K562 (cell line): ENCODE measurements around the gene EIF4G1. TPM values are rescaled to one million over a fixed set of nuclear protein-coding genes. Genes with fewer than 3 reads are reported as not detected.

Experiments used
- ARID2 ChIP-seq: fragments of 450-650 bp; IDR thresholded peaks from 2 replicates; pipeline ENCODE4 v1.6.1; 2017; ENCODE audit warnings: antibody characterized with exemption, mild to moderate bottlenecking
- BACH1 ChIP-seq: fragments of 200-800 bp; sonication (Bioruptor generic); IDR thresholded peaks from 2 replicates; pipeline ENCODE4 v1.6.1; 2016; ENCODE audit warnings: missing genetic modification characterization, missing compliant biosample characterization
- CEBPG ChIP-seq, 3 experiments: fragments of 200-800 bp in 1 of 3; sonication (Bioruptor generic) in 1 of 3; sonication (generic) in 1 of 3; formaldehyde crosslinking in 1 of 3; IDR thresholded peaks in 2 of 3; conservative IDR thresholded peaks in 1 of 3; 2 replicates each; pipeline versions ENCODE4 v1.6.1 to v1.8.0; 2016 to 2022; ENCODE audit warnings: missing compliant biosample characterization in 2 of 3, missing genetic modification characterization in 2 of 3, mild to moderate bottlenecking in 1 of 3, missing genetic modification reagents in 1 of 3
- DACH1 ChIP-seq: fragments of 450-650 bp; IDR thresholded peaks from 2 replicates; pipeline ENCODE4 v1.6.1; 2018; ENCODE audit not compliant: partially characterized antibody
- E2F8 ChIP-seq: fragments of 450-650 bp; IDR thresholded peaks from 2 replicates; pipeline ENCODE4 v1.7.1; 2018; ENCODE audit warnings: mild to moderate bottlenecking, low read depth; ENCODE audit not compliant: partially characterized antibody
- ELF1 ChIP-seq: fragments of 200-800 bp; sonication (Bioruptor generic); IDR thresholded peaks from 2 replicates; pipeline ENCODE4 v1.6.1; 2016; ENCODE audit warnings: missing genetic modification characterization, missing compliant biosample characterization
- FOXA1 ChIP-seq: fragments of 450-650 bp; IDR thresholded peaks from 2 replicates; pipeline ENCODE4 v1.6.1; 2016; ENCODE audit warnings: mild to moderate bottlenecking, borderline replicate concordance
- GABPB1 ChIP-seq: sonication (generic); formaldehyde crosslinking; IDR thresholded peaks from 2 replicates; pipeline ENCODE4 v1.8.0; 2022; ENCODE audit warnings: mild to moderate bottlenecking, missing genetic modification reagents
- HDAC3 ChIP-seq: fragments of 450-650 bp; IDR thresholded peaks from 2 replicates; pipeline ENCODE4 v1.6.1; 2018; ENCODE audit warnings: borderline replicate concordance, mild to moderate bottlenecking, moderate library complexity; ENCODE audit not compliant: partially characterized antibody
- HINFP ChIP-seq: fragments of 450-650 bp; conservative IDR thresholded peaks from 2 replicates; pipeline ENCODE4 v1.6.1; 2016; ENCODE audit warnings: missing genetic modification characterization, low read depth, mild to moderate bottlenecking, control low read depth, missing compliant biosample characterization
- KLF16 ChIP-seq: IDR thresholded peaks from 2 replicates; pipeline ENCODE4 v1.6.1; 2016; ENCODE audit warnings: antibody characterized with exemption
- MITF ChIP-seq: IDR thresholded peaks from 2 replicates; pipeline ENCODE4 v1.6.1; 2014; ENCODE audit warnings: antibody characterized with exemption
- NFATC3 ChIP-seq: fragments of 450-650 bp; IDR thresholded peaks from 2 replicates; pipeline ENCODE4 v1.6.1; 2017; ENCODE audit warnings: mild to moderate bottlenecking
- NFYB ChIP-seq: IDR thresholded peaks from 2 replicates; pipeline ENCODE4 v1.6.1; 2011; ENCODE audit warnings: mild to moderate bottlenecking, moderate library complexity; ENCODE audit not compliant: insufficient read length; ENCODE audit errors: extremely low read depth
- POLR3A ChIP-seq: IDR thresholded peaks from 2 replicates; pipeline ENCODE4 v1.6.1; 2011; ENCODE audit warnings: borderline replicate concordance, mild to moderate bottlenecking, moderate library complexity; ENCODE audit not compliant: insufficient read length, insufficient read depth; ENCODE audit errors: extremely low read depth
- PTTG1 ChIP-seq: fragments of 450-650 bp; IDR thresholded peaks from 2 replicates; pipeline ENCODE4 v1.6.1; 2016; ENCODE audit warnings: low read depth, mild to moderate bottlenecking, missing genetic modification characterization, missing compliant biosample characterization
- RBFOX2 ChIP-seq: fragments of 200-400 bp; formaldehyde crosslinking; IDR thresholded peaks from 2 replicates; pipeline ENCODE4 v1.6.1; 2017; ENCODE audit warnings: low read depth, mild to moderate bottlenecking, low read length, moderate library complexity
- RBM25 ChIP-seq: fragments of 200-400 bp; formaldehyde crosslinking; IDR thresholded peaks from 2 replicates; pipeline ENCODE4 v1.6.1; 2018; ENCODE audit warnings: low read length, low read depth, moderate library complexity; ENCODE audit not compliant: severe bottlenecking
- TGIF2 ChIP-seq: sonication (generic); formaldehyde crosslinking; IDR thresholded peaks from 2 replicates; pipeline ENCODE4 v1.8.1; 2022; ENCODE audit warnings: mild to moderate bottlenecking, missing genetic modification reagents, moderate library complexity
- UBTF ChIP-seq, 2 experiments: IDR thresholded peaks; 2 replicates each; pipeline ENCODE4 v1.6.1; 2012; ENCODE audit warnings: improper control_type of control experiment in 2 of 2, low read depth in 2 of 2, low read length in 2 of 2, borderline replicate concordance in 1 of 2
- ZNF354B ChIP-seq: fragments of 250-450 bp; sonication (Bioruptor Pico); IDR thresholded peaks from 2 replicates; pipeline ENCODE4 v1.4.0; 2020
- ZNF780A ChIP-seq: fragments of 250-450 bp; sonication (Bioruptor Pico); IDR thresholded peaks from 2 replicates; pipeline ENCODE4 v1.5.0; 2021; ENCODE audit warnings: mild to moderate bottlenecking
- polyA plus RNA-seq, 8 experiments: library from polyadenylated mRNA; depleted of rRNA in 4 of 8; stranded (reverse) in 5 of 8; unstranded in 3 of 8; fragments of >200 nt; fragmentation: Nextera tagmentation in 2 of 8; fragmentation: Illumina TruSeq in 1 of 8; extraction: Ambion mirVana in 2 of 8; extraction: Trizol in 1 of 8; gene quantifications; 2 replicates each; pipeline versions ENCODE4 v1.2.1 to v1.2.3, GENCODE V29; 2011 to 2014; ENCODE audit warnings: inconsistent platforms in 1 of 8, missing spikeins in 1 of 8
- total RNA-seq, 7 experiments: library from RNA; depleted of rRNA in 6 of 7; stranded (reverse); fragments of >200 nt in 6 of 7; fragmentation: Illumina TruSeq in 2 of 7; extraction: Trizol in 2 of 7; gene quantifications; 2 replicates each; pipeline versions ENCODE4 v1.2.1 to v1.2.3, GENCODE V29; 2011 to 2021; ENCODE audit warnings: low replicate concordance in 1 of 7

EIF4G1 gene
- total and polyA plus RNA-seq, 9 of the 15 experiments (the other 6 are each of a cell fraction or from before 2014, with no cell fraction given): 4.6 to 505 (median 155) TPM

GRCh38 chr3:184314363-184314699 is at the start of gene EIF4G1 (continued):
- TF ChIP-seq E2F8 (no peak), NFATC3 (no peak), GABPB1 (peak; percentile 55; the same call in 1 of the 2 replicates), NFYB (no peak), KLF16 (no peak), HDAC3 (no peak), TGIF2 (CRISPR knock-in tag) (no peak), ZNF354B (CRISPR knock-in tag) (no peak), RBM25 (no peak), ELF1 (peak; percentile 84), UBTF (IDR thresholded peaks at IDR 0.05; ENCODE audit: borderline replicate concordance in 1 of 2, low read depth in 2 of 2, low read length in 2 of 2) (no peak), MITF (peak; percentile 36; the same call in 1 of the 2 replicates), BACH1 (tag) (no peak), RBFOX2 (peak; percentile 56), CEBPG (CRISPR knock-in tag; IDR thresholded peaks at IDR 0.05) (no peak), CEBPG (tag; conservative IDR thresholded peaks at IDR 0.05 in 1 of 2, IDR thresholded peaks at IDR 0.05 in 1 of 2) (no peak), FOXA1 (no peak), HINFP (no peak), PTTG1 (tag) (no peak), ZNF780A (CRISPR knock-in tag) (no peak), DACH1 (no peak), POLR3A (no peak), ARID2 (no peak)
